SK-MEL-5 (cell line): Measurements from ENCODE around the gene SLC27A4. TPM values are rescaled to one million over a fixed set of nuclear protein-coding genes. Genes with fewer than 3 reads are reported as not detected.
A peak's percentile ranks its signal among the peaks of the same experiment; 100 is the strongest.

ENCODE experiments used
- DNase-seq: peaks from one replicate; pipeline ENCODE4 v3.0.0-alpha.2; 2016; ENCODE audit warnings: low read depth, low spot score
- in situ Hi-C: cut with HindIII; loops from 2 replicates; pipeline ENCODE4 v1.10.0; 2016; ENCODE audit warnings: low sequenced_read_pairs, high pct_unique_total_duplicates, low pct_unique_long_range_greater_than_20kb
- polyA plus RNA-seq, 2 experiments: library from polyadenylated mRNA; depleted of rRNA; stranded (reverse); fragments of >200 nt; gene quantifications; 2 replicates each; pipeline ENCODE4 v1.2.3, GENCODE V29; 2015
- total RNA-seq: library from RNA; depleted of rRNA; stranded (reverse); fragments of >200 nt; shearing (Covaris generic); gene quantifications from 2 replicates; pipeline ENCODE4 v1.2.3, GENCODE V29; 2014; rRNA removed

SLC27A4 gene
- 31.1 and 35.4 TPM in 2 replicates for total RNA-seq
- 64.0 and 69.7 TPM in 2 replicates for polyA plus RNA-seq (2015; cell fraction: cytosol; rRNA removed)
- polyA plus RNA-seq (2015; cell fraction: nucleus; rRNA removed), result 34.1 and 42.2 TPM in 2 replicates

- in situ Hi-C loops, result no loop called here
These were observed at the start of gene SLC27A4 for GRCh38 chr9:128339761-128340690. TSS of gene SLC27A4 (plus strand) at chr9:128340527. CDS start at chr9:128343133, 2,606 bp downstream.

GRCh38 chr9:128292009-128292408 is 48.3 kb upstream of the SLC27A4 start:
- in situ Hi-C loops, result no loop called here

More at GRCh38 chr9:128339761-128340690, at the start of gene SLC27A4:
- peak; percentile 88 for DNase-seq

GRCh38 chr9:128293091-128293490 is 47.2 kb upstream of the SLC27A4 start:
- in situ Hi-C loops, result no loop called here
- DNase-seq, result no peak

More at GRCh38 chr9:128292009-128292408, 48.3 kb upstream of the SLC27A4 start:
- DNase-seq, result no peak

GRCh38 chr9:128294142-128294541 is 46.2 kb upstream of the SLC27A4 start:
- in situ Hi-C loops, result no loop called here
- DNase-seq, result no peak

GRCh38 chr9:128296340-128297220 is 43.7 kb upstream of the SLC27A4 start:
- in situ Hi-C loops, result no loop called here

GRCh38 chr9:128297221-128297773 is 43.0 kb upstream of the SLC27A4 start:
- no peak for DNase-seq
- in situ Hi-C loops, result no loop called here

More at GRCh38 chr9:128296340-128297220, 43.7 kb upstream of the SLC27A4 start:
- no peak for DNase-seq

GRCh38 chr9:128298535-128299482 is 41.5 kb upstream of the SLC27A4 start:
- no peak for DNase-seq
- in situ Hi-C loops, result no loop called here

- in situ Hi-C loops, result no loop called here
- DNase-seq, result no peak
These were observed 36.0 kb upstream of the SLC27A4 start for GRCh38 chr9:128304136-128304970.

GRCh38 chr9:128304971-128305288 is 35.4 kb upstream of the SLC27A4 start:
- in situ Hi-C loops, result no loop called here

GRCh38 chr9:128309551-128309950 is 30.8 kb upstream of the SLC27A4 start:
- in situ Hi-C loops, result no loop called here
- no peak for DNase-seq

More at GRCh38 chr9:128304971-128305288, 35.4 kb upstream of the SLC27A4 start:
- DNase-seq, result no peak

- in situ Hi-C loops, result no loop called here
- DNase-seq, result peak; percentile 37
These were observed 29.9 kb upstream of the SLC27A4 start for GRCh38 chr9:128310461-128310860.

GRCh38 chr9:128314697-128315096 is 25.6 kb upstream of the SLC27A4 start:
- in situ Hi-C loops, result no loop called here
- DNase-seq, result no peak

GRCh38 chr9:128316421-128316820 is 23.9 kb upstream of the SLC27A4 start:
- DNase-seq, result peak; percentile 20
- in situ Hi-C loops, result no loop called here

- DNase-seq, result peak; percentile 37
- in situ Hi-C loops, result no loop called here
These were observed 22.7 kb upstream of the SLC27A4 start for GRCh38 chr9:128317629-128318028.

GRCh38 chr9:128321343-128321742 is 19.0 kb upstream of the SLC27A4 start:
- in situ Hi-C loops, result no loop called here
- no peak for DNase-seq

GRCh38 chr9:128321879-128322403 is 18.4 kb upstream of the SLC27A4 start:
- DNase-seq, result no peak
- in situ Hi-C loops, result no loop called here
